Osteoblast (primary cell): ENCODE results near the gene TNFAIP8. TPM values are rescaled to one million over a fixed set of nuclear protein-coding genes. Genes with fewer than 3 reads are reported as not detected.

Source experiments
- DNase-seq: peaks from one replicate; pipeline ENCODE4 v3.0.0; 2011; ENCODE audit warnings: low spot score, mixed read lengths; ENCODE audit not compliant: insufficient read length; ENCODE audit errors: missing footprints
- H2AFZ ChIP-seq: 2 replicates; pipeline ENCODE4 v1.6.0; 2011; ENCODE audit warnings: mild to moderate bottlenecking, low read length
- H3K27ac ChIP-seq: 2 replicates; pipeline ENCODE4 v1.5.1; 2011; ENCODE audit warnings: mild to moderate bottlenecking, low read depth, low read length, moderate library complexity
- H3K27me3 ChIP-seq: 2 replicates; pipeline ENCODE4 v1.6.0; 2012; ENCODE audit warnings: mild to moderate bottlenecking, control low read depth, inconsistent platforms, low read length, moderate library complexity; ENCODE audit not compliant: insufficient read depth
- H3K36me3 ChIP-seq: 2 replicates; pipeline ENCODE4 v1.5.1; 2011; ENCODE audit warnings: mild to moderate bottlenecking, low read length, control low read depth, moderate library complexity; ENCODE audit not compliant: insufficient read depth
- H3K4me1 ChIP-seq: 2 replicates; pipeline ENCODE4 v1.5.1; 2011; ENCODE audit warnings: mild to moderate bottlenecking, low read length, control low read depth, moderate library complexity; ENCODE audit not compliant: insufficient read depth
- H3K4me2 ChIP-seq: 2 replicates; pipeline ENCODE4 v1.6.0; 2011; ENCODE audit warnings: mild to moderate bottlenecking, low read length; ENCODE audit not compliant: insufficient read depth
- H3K4me3 ChIP-seq: fragments of 200-600 bp; sonication (generic); 3 replicates; pipeline ENCODE4 v1.5.1; 2012; ENCODE audit warnings: mild to moderate bottlenecking, low read length, inconsistent platforms; ENCODE audit not compliant: insufficient read depth
- H3K79me2 ChIP-seq: 2 replicates; pipeline ENCODE4 v1.6.0; 2012; ENCODE audit warnings: mild to moderate bottlenecking, low read length, control low read depth, inconsistent platforms; ENCODE audit not compliant: insufficient read depth
- H3K9me3 ChIP-seq: 2 replicates; pipeline ENCODE4 v1.5.1; 2011; ENCODE audit warnings: low read depth, low read length, control low read depth
- H4K20me1 ChIP-seq: 2 replicates; pipeline ENCODE4 v1.6.0; 2012; ENCODE audit warnings: mild to moderate bottlenecking, low read length, control low read depth; ENCODE audit not compliant: insufficient read depth
- total RNA-seq: library from RNA; depleted of rRNA; stranded (reverse); fragments of >200 nt; gene quantifications from 2 replicates; pipeline ENCODE4 v1.2.3, GENCODE V29; 2012
- TF ChIP-seq, protein P1 (sequence below): IDR thresholded peaks from 2 replicates; pipeline ENCODE4 v1.5.1; 2011; ENCODE audit warnings: mild to moderate bottlenecking, low read depth, low read length, moderate library complexity; ENCODE audit errors: extremely low read depth

Gene TNFAIP8
- total RNA-seq, 1 donor = 23.2 TPM

DNA sequence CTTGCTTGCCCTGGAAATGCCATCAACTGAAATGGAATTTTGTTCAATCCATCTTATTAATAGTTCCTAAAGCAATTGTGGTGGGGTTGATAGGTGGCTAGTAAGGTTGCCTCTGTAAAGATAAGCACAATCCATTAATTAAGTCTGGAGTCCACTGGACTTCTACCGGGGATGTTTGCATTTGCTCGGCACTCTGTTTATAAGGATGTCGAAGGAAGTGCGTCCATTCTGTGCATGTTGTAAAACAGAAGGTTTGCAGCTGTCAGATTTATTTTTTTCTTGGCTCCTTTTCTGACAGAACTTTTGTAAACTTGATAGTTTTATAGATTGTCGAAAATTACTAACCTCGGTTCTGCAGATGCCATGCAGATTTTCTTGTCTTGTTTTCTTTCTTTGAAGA lies 12.8 kb upstream of the TNFAIP8 start:
- H4K20me1 ChIP-seq = no peaks in the 10 kb centered on the region
- TF ChIP-seq, protein P1, sequence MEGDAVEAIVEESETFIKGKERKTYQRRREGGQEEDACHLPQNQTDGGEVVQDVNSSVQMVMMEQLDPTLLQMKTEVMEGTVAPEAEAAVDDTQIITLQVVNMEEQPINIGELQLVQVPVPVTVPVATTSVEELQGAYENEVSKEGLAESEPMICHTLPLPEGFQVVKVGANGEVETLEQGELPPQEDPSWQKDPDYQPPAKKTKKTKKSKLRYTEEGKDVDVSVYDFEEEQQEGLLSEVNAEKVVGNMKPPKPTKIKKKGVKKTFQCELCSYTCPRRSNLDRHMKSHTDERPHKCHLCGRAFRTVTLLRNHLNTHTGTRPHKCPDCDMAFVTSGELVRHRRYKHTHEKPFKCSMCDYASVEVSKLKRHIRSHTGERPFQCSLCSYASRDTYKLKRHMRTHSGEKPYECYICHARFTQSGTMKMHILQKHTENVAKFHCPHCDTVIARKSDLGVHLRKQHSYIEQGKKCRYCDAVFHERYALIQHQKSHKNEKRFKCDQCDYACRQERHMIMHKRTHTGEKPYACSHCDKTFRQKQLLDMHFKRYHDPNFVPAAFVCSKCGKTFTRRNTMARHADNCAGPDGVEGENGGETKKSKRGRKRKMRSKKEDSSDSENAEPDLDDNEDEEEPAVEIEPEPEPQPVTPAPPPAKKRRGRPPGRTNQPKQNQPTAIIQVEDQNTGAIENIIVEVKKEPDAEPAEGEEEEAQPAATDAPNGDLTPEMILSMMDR = no peak
- no peak overlapping the region for H3K4me3 ChIP-seq
- no peaks in the 10 kb centered on the region for H3K9me3 ChIP-seq
- peaks cover 9% of the 10 kb centered on the region for H3K4me1 ChIP-seq
- DNase-seq = no peak
- H3K79me2 ChIP-seq = no peaks in the 10 kb centered on the region
- H3K27ac ChIP-seq = no peak overlapping the region
- no peaks in the 10 kb centered on the region for H3K36me3 ChIP-seq
- no peaks in the 10 kb centered on the region for H3K27me3 ChIP-seq
- H2AFZ ChIP-seq = no peak overlapping the region
- H3K4me2 ChIP-seq = no peak overlapping the region

DNA sequence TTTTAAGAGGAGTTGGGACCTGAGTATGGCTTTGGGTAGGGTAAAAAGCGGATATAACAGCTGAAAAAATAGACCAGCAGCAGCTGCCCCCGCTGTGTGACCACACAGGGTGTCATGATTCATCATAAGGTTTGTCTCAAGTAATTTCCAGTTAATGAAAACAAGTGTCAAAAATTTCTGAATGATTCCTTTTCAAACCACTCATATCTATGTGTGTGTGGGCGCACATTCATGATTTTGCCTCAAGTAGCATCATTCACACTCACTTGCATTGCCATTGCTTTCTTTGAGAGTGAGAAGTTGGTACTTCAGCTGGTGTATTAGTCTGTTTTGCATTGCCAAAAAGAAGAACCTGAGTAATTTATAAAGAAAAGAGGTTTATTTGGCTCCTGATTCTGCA lies 12.1 kb upstream of the TNFAIP8 start:
- Histone ChIP-seq H3K27me3 (no peaks in the 10 kb centered on the region), H3K79me2 (no peaks in the 10 kb centered on the region), H3K4me1 (peaks cover 9% of the 10 kb centered on the region), H3K4me3 (no peak overlapping the region), H3K36me3 (no peaks in the 10 kb centered on the region), H3K4me2 (no peak overlapping the region), H2AFZ (no peak overlapping the region), H4K20me1 (no peaks in the 10 kb centered on the region), H3K9me3 (no peaks in the 10 kb centered on the region), H3K27ac (no peak overlapping the region)
- TF ChIP-seq, protein P1 = no peak
- DNase-seq = no peak

DNA sequence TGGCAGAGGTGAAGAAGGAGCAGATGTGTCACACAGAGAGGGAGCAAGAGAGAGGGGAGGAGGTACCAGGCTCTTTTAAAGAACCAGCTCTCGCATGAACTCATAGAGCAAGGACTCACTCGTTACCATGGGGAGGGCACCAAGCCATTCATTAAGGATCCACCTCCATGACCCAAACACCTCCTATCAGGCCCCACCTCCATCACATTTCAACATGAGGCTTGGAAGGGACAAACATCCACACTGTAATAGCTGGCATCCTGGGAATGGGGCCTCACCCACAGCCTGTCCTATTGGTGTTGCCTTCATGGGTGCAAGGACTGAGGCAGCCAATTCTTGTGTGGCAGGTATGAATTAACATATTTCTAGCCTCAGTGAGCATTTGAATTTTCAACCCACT lies 11.6 kb upstream of the TNFAIP8 start:
- Histone ChIP-seq H3K4me3 (no peak overlapping the region), H3K4me2 (no peak overlapping the region), H2AFZ (no peak overlapping the region), H3K4me1 (peaks cover 9% of the 10 kb centered on the region), H3K9me3 (no peaks in the 10 kb centered on the region), H3K27ac (no peak overlapping the region), H4K20me1 (no peaks in the 10 kb centered on the region), H3K36me3 (no peaks in the 10 kb centered on the region), H3K27me3 (no peaks in the 10 kb centered on the region), H3K79me2 (no peaks in the 10 kb centered on the region)
- TF ChIP-seq, protein P1 = no peak
- DNase-seq = no peak

DNA sequence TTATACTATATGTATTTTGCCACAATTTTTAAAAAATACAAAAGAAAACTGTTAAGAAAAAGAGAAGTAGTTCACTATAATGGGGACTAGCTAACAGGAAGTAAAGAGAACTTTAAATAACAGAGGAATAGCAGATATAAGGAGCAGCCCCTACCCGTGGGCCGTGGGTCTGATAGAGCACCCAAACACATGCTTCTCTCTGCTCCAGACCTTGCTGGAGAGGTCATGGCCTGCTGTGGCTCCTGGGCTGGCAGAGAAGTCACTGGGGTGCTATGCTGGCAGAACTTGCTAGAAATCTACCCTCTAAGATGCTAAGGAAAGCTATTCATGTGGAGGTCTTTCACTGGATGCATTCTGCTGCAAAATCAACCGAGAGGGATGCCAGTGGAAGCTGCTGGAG lies 10.0 kb upstream of the TNFAIP8 start:
- no peak overlapping the region for H2AFZ ChIP-seq
- H3K4me2 ChIP-seq = no peak overlapping the region
- H3K79me2 ChIP-seq = no peaks in the 10 kb centered on the region
- H3K27ac ChIP-seq = no peak overlapping the region
- H3K9me3 ChIP-seq = no peaks in the 10 kb centered on the region
- no peaks in the 10 kb centered on the region for H4K20me1 ChIP-seq
- H3K27me3 ChIP-seq = no peaks in the 10 kb centered on the region
- DNase-seq = no peak
- TF ChIP-seq, protein P1 = no peak
- no peaks in the 10 kb centered on the region for H3K36me3 ChIP-seq
- peaks cover 9% of the 10 kb centered on the region for H3K4me1 ChIP-seq
- H3K4me3 ChIP-seq = no peak overlapping the region
